Panc1 (cell line): ENCODE results near the gene KRTAP3-1. TPM values are rescaled to one million over a fixed set of nuclear protein-coding genes. Genes with fewer than 3 reads are reported as not detected.
"Not testable (repeated sequence)": the region's sequence is repeated elsewhere in the genome, so short reads cannot be mapped to it uniquely, and the experiment has no call there.

ENCODE experiments used
- ATAC-seq: fragments of 200-7000 bp; cut with Tn5 transposase; 2 replicates; pipeline ENCODE4 v1.9.1; 2020; ENCODE audit warnings: mild to moderate bottlenecking, moderate library complexity
- BruUV-seq: library from RNA; stranded (reverse); fragments of 400-500 nt; replicated peaks from 2 replicates; lab custom pipeline; 2021; lab: Mats Ljungman, UMichigan
- CTCF ChIA-PET: fragments of 300-600 bp; sonication (Branson Sonifier 250); formaldehyde crosslinking; loops from one replicate; lab custom pipeline; 2022; ENCODE audit warnings: antibody characterized with exemption; lab: Charles Lee
- POLR2A ChIA-PET: fragments of 300-600 bp; sonication (Branson Sonifier 250); formaldehyde crosslinking; loops from one replicate; lab custom pipeline; 2022; ENCODE audit warnings: antibody characterized with exemption; lab: Charles Lee
- DNase-seq: peaks from one replicate; pipeline ENCODE4 v3.0.0-alpha.2; 2010; ENCODE audit warnings: low read depth, low spot score
- H3K27ac ChIP-seq: 2 replicates; pipeline ENCODE4 v1.5.1; 2011; ENCODE audit warnings: mild to moderate bottlenecking, low read length, inconsistent platforms
- H3K27me3 ChIP-seq: fragments of 200-500 bp; sonication (Bioruptor generic); 2 replicates; pipeline ENCODE4 v1.6.0; 2014; ENCODE audit warnings: low read length, inconsistent platforms; ENCODE audit not compliant: control insufficient read depth, insufficient read depth
- H3K36me3 ChIP-seq: fragments of 200-500 bp; sonication (Bioruptor generic); 2 replicates; pipeline ENCODE4 v1.5.1; 2014; ENCODE audit warnings: inconsistent platforms, mild to moderate bottlenecking, low read length, moderate library complexity; ENCODE audit not compliant: control insufficient read depth, insufficient read depth
- H3K4me1 ChIP-seq: 2 replicates; pipeline ENCODE4 v1.5.1; 2011; ENCODE audit warnings: inconsistent platforms, mild to moderate bottlenecking, low read length, moderate library complexity; ENCODE audit not compliant: control insufficient read depth, insufficient read depth
- H3K4me3 ChIP-seq, 2 experiments: 2 replicates each; pipeline ENCODE4 v1.5.1; 2011 to 2012; ENCODE audit warnings: low read depth in 2 of 2, low read length in 2 of 2, mild to moderate bottlenecking in 2 of 2, inconsistent platforms in 1 of 2, moderate library complexity in 1 of 2
- H3K9me3 ChIP-seq: fragments of 200-500 bp; sonication (Bioruptor generic); 2 replicates; pipeline ENCODE4 v1.5.1; 2014; ENCODE audit warnings: low read depth, mild to moderate bottlenecking, inconsistent platforms, low read length, moderate library complexity; ENCODE audit not compliant: control insufficient read depth, insufficient read depth
- CTCF ChIP-seq: fragments of 450-650 bp; IDR thresholded peaks from 2 replicates; pipeline ENCODE4 v1.5.1; 2017; ENCODE audit warnings: mild to moderate bottlenecking
- POLR2AphosphoS5 ChIP-seq: IDR thresholded peaks from 2 replicates; pipeline ENCODE4 v1.6.1; 2012; ENCODE audit warnings: mild to moderate bottlenecking, low read depth, low read length, moderate library complexity
- SIN3A ChIP-seq: IDR thresholded peaks from 2 replicates; pipeline ENCODE4 v1.6.1; 2012; ENCODE audit warnings: low read depth, mild to moderate bottlenecking, low read length, moderate library complexity, borderline replicate concordance; ENCODE audit not compliant: insufficient read depth
- TCF7L2 ChIP-seq: IDR thresholded peaks from 2 replicates; pipeline ENCODE4 v1.6.1; 2011; ENCODE audit warnings: mild to moderate bottlenecking, low read depth, low read length, inconsistent platforms
- in situ Hi-C: cut with HindIII; loops from 2 replicates; pipeline ENCODE4 v1.10.0; 2016; ENCODE audit warnings: low sequenced_read_pairs, low pct_unique_long_range_greater_than_20kb
- intact Hi-C: fragments of 100-400 bp; cut with micrococcal nuclease; formaldehyde crosslinking; loops from one replicate; pipeline ENCODE4 v1.10.0; 2022; ENCODE audit not compliant: unreplicated experiment
- total RNA-seq: library from RNA; stranded (reverse); gene quantifications from one replicate; pipeline ENCODE4 v1.2.1, GENCODE V29; 2021; ENCODE audit not compliant: unreplicated experiment
- TF ChIP-seq, protein P1 (sequence below), 2 experiments: IDR thresholded peaks; 2 replicates each; pipeline ENCODE4 v1.6.1; 2011 to 2012; ENCODE audit warnings: low read depth in 2 of 2, control low read depth in 1 of 2, low read length in 1 of 2, mild to moderate bottlenecking in 1 of 2, moderate library complexity in 1 of 2; ENCODE audit not compliant: insufficient read depth in 1 of 2

Gene KRTAP3-1
- total RNA-seq, 1 experiment from 2014 or later = not detected

- H3K4me1 ChIP-seq, H3K36me3 ChIP-seq, in situ Hi-C loops, intact Hi-C loops, H3K27me3 ChIP-seq, POLR2A ChIA-PET, CTCF ChIA-PET, H3K9me3 ChIP-seq, DNase-seq, BruUV-seq, H3K27ac ChIP-seq, H3K4me3 ChIP-seq, ATAC-seq: not testable (repeated sequence)
Measured at GRCh38 chr17:41054556-41054955, 45.6 kb upstream of the KRTAP3-1 start.

DNA sequence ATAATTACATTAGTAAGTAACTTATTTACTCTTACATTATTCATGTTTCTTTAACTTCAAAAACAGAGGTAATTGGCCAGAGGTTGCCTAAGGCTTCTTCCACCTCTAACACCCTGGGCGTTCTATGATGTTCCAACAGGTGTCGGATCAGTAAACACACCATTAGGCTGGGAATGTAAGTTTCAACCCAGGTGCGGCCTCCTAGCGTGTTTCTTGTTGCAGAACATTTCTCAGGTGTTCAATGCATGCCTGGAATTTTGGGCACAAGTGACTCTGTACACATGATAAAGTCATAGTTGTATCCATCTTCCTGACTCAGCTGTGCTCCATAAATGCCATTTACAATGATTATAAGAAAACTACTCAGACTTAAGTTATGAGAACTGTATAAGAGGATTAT is 45.1 kb upstream of the KRTAP3-1 start:
- H3K27ac ChIP-seq = no peak overlapping the region
- H3K4me3 ChIP-seq = no peak overlapping the region
- TF ChIP-seq SIN3A (no peak), POLR2AphosphoS5 (no peak), CTCF (no peak)
- TF ChIP-seq, protein P1, sequence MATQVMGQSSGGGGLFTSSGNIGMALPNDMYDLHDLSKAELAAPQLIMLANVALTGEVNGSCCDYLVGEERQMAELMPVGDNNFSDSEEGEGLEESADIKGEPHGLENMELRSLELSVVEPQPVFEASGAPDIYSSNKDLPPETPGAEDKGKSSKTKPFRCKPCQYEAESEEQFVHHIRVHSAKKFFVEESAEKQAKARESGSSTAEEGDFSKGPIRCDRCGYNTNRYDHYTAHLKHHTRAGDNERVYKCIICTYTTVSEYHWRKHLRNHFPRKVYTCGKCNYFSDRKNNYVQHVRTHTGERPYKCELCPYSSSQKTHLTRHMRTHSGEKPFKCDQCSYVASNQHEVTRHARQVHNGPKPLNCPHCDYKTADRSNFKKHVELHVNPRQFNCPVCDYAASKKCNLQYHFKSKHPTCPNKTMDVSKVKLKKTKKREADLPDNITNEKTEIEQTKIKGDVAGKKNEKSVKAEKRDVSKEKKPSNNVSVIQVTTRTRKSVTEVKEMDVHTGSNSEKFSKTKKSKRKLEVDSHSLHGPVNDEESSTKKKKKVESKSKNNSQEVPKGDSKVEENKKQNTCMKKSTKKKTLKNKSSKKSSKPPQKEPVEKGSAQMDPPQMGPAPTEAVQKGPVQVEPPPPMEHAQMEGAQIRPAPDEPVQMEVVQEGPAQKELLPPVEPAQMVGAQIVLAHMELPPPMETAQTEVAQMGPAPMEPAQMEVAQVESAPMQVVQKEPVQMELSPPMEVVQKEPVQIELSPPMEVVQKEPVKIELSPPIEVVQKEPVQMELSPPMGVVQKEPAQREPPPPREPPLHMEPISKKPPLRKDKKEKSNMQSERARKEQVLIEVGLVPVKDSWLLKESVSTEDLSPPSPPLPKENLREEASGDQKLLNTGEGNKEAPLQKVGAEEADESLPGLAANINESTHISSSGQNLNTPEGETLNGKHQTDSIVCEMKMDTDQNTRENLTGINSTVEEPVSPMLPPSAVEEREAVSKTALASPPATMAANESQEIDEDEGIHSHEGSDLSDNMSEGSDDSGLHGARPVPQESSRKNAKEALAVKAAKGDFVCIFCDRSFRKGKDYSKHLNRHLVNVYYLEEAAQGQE (IDR thresholded peaks at IDR 0.05; ENCODE audit: insufficient read depth in 1 of 2, low read depth in 2 of 2, low read length in 1 of 2) = no peak
- no peaks in the 10 kb centered on the region for H3K36me3 ChIP-seq
- ChIA-PET CTCF (no interaction called here), POLR2A (no interaction called here)
- H3K27me3 ChIP-seq = no peaks in the 10 kb centered on the region
- H3K9me3 ChIP-seq = no peaks in the 10 kb centered on the region
- ATAC-seq = no peak
- no peaks in the 10 kb centered on the region for H3K4me1 ChIP-seq
- intact Hi-C loops = no loop called here
- BruUV-seq = no TSS peak
- DNase-seq = no peak
- in situ Hi-C loops = no loop called here

DNA sequence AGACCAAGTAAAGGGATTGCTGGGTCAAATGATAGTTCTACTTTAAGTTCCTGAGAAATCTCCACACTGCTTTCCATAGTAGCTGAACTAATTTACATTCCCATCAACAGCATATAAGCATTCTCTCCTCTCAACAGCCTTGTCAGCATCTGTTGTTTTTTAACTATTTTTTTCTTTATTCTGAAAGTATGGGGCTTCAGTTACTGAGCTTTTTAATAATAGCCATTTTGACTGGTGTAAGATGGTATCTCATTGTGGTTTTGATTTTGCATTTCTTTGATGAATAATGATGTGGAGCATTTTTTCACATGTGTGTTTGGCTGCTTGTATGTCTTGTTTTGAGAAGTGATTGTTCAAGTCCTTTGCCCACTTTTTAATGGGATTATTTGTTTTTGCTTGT is 43.6 kb upstream of the KRTAP3-1 start:
- intact Hi-C loops (no loop called here), in situ Hi-C loops (no loop called here)
- no peaks in the 10 kb centered on the region for H3K4me1 ChIP-seq
- TF ChIP-seq SIN3A (no peak), POLR2AphosphoS5 (no peak), CTCF (no peak), TCF7L2 (no peak)
- TF ChIP-seq, protein P1 (IDR thresholded peaks at IDR 0.05; ENCODE audit: insufficient read depth in 1 of 2, low read depth in 2 of 2, low read length in 1 of 2) = no peak
- POLR2A ChIA-PET = interaction anchor here (0.6 kb wide), 1 partner anchor 206 kb away, joined by 6 read pairs; no protein-coding TSS in a partner anchor
- ATAC-seq (no peak), DNase-seq (no peak)
- CTCF ChIA-PET = no interaction called here
- no peak overlapping the region for H3K4me3 ChIP-seq
- H3K27ac ChIP-seq = no peak overlapping the region
- BruUV-seq = no TSS peak
- H3K9me3 ChIP-seq = no peaks in the 10 kb centered on the region
- H3K27me3 ChIP-seq = 0 out of 2 replicates have a peak, but pooled peaks cover 2% of the 10 kb centered on the region
- H3K36me3 ChIP-seq = no peaks in the 10 kb centered on the region
